Measurements from ENCODE around the gene PHETA1. TPM values are rescaled to one million over a fixed set of nuclear protein-coding genes. Genes with fewer than 3 reads are reported as not detected.

Gene PHETA1
- total RNA-seq, 4 donors from 2014 or later = 5.5 to 14.6 (median 8.9) TPM

GRCh38 chr12:111330800-111331752 lies 37.8 kb downstream of the PHETA1 start:
- ATAC-seq (ENCODE audit: low FRiP score) = no peak
- no peak for TF ChIP-seq CTCF (IDR thresholded peaks at IDR 0.05)
- no peak for DNase-seq (ENCODE audit: low spot score)

- TF ChIP-seq CTCF (IDR thresholded peaks at IDR 0.05) = no peak
- DNase-seq (ENCODE audit: low spot score) = no peak
- ATAC-seq (ENCODE audit: low FRiP score) = no peak
Observed at GRCh38 chr12:111328138-111328537, 40.8 kb downstream of the PHETA1 start.

GRCh38 chr12:111327474-111327873 lies 41.4 kb downstream of the PHETA1 start:
- ATAC-seq (ENCODE audit: low FRiP score) (no peak), DNase-seq (ENCODE audit: low spot score) (no peak)
- TF ChIP-seq CTCF (IDR thresholded peaks at IDR 0.05) = no peak

- ATAC-seq (ENCODE audit: low FRiP score) = no peak
- DNase-seq (ENCODE audit: low spot score) = no peak
- TF ChIP-seq CTCF (IDR thresholded peaks at IDR 0.05) = no peak
Observed at GRCh38 chr12:111322336-111323250, 46.3 kb downstream of the PHETA1 start.

- TF ChIP-seq CTCF (IDR thresholded peaks at IDR 0.05) = no peak
- ATAC-seq (ENCODE audit: low FRiP score) (no peak), DNase-seq (ENCODE audit: low spot score) (no peak)
Observed at GRCh38 chr12:111321317-111321716, 47.6 kb downstream of the PHETA1 start.

- no peak for ATAC-seq (ENCODE audit: low FRiP score)
- TF ChIP-seq CTCF (IDR thresholded peaks at IDR 0.05) = no peak
- no peak for DNase-seq (ENCODE audit: low spot score)
Observed at GRCh38 chr12:111320258-111321050, 48.4 kb downstream of the PHETA1 start.

Measured in omental fat pad (tissue), 4 donors.